TTC549 (cell line): Measurements from ENCODE around the gene TEP1.
"Not testable (repeated sequence)": the region's sequence is repeated elsewhere in the genome, so short reads cannot be mapped to it uniquely, and the experiment has no call there.

Source experiments
- FAIRE-seq: peaks from 2 replicates; lab custom pipeline; 2012; peaks lifted over from hg19 to GRCh38; lab: Jason Lieb, UNC

Gene TEP1

DNA sequence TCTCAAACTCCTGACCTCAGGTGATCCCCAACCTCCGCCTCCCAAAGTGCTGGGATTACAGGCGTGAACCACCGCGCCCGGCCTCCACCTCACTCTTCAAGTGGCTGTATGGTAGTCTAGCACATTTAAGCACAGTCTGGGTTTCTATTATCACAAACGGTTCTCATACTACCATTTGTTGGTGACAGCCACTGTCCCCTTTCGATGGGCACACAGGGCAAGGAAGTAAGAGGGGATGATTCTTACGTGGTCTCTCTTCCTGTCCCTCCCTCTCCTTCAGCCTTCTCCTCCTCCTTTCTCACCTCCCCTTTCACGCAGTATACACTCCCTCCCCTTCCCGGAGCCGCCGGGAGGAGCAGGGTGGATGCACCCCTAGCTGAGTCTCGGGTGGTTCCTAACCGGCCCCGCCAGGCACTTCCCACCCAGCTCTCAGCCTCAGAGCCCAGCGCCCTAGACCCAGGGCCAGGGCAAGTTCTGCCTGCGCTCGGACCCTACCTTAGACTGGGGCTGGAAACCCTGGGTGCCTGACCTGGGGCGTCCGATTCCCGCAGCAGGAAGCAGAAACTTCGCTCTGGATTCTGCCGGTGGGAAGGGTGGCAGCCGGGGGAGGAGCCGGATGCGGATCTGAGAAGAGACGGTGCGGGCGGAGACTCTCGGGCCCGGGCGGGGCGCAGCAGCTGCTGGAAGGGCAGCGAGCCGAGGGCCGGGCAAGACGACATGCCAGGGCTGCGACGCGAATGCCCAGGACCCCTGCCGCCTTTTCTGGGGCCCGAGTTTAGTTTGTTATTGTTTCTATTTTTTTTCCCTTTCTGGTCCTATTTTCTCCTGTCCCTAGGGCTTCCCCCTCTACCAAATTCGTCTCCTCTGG lies at the start of gene TEP1:
TEP1 (minus strand) TSS at position 626 of the 868 bp plus-strand sequence. CDS start 5,062 bp downstream, outside the sequence.
- FAIRE-seq: no peak

DNA sequence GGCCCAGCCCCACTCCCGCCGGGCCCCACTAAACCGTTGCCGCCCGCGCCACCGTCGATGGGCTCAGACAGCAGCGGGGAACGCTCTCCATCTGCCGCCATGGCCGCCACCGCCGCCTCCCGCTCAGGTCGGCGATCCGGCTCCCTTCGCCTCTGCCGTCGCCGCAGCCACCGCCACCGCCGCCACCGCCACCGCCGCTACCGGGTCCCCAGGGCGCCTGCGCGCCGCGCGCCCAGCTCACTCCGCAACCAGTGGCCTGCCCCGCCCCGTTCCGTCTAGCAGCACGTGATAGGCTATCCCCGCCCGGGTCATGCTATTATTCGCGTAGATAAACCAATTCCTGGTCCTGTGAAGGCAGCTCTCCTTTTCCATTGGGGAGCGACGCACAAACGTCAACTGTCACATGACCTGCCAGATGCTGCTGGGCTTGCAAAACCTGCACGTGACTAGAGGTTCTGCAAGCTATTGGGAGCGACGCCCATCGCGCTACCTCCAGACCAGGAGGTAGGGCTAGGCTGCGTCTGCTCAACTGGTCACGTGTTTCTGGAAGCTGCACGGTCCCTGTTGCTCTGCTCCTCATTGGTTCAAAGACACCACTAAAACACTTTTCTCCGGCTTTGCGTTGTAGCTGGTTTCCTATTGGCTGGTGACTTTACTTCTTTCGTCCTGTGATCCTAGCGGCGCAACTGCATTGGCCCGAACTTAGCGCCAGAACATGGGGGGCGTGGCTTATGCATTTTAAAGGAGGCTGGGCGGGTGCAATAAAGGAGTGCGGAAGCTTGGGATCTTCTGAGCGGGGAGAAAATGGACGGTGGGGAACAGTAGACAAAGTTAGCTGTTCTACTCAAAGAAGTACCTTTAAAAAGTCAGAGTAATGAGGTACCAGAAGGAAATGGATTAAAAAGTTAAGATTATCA lies 48.2 kb upstream of the TEP1 start, which contains the start of gene PIP4P1:
PIP4P1 (minus strand) TSS at position 210 of the 917 bp plus-strand sequence; CDS start at position 101, 109 bp downstream.
- FAIRE-seq: peak; percentile 98

GRCh38 chr14:20460458-20461224 lies 47.3 kb upstream of the TEP1 start:
- no peak for FAIRE-seq

DNA sequence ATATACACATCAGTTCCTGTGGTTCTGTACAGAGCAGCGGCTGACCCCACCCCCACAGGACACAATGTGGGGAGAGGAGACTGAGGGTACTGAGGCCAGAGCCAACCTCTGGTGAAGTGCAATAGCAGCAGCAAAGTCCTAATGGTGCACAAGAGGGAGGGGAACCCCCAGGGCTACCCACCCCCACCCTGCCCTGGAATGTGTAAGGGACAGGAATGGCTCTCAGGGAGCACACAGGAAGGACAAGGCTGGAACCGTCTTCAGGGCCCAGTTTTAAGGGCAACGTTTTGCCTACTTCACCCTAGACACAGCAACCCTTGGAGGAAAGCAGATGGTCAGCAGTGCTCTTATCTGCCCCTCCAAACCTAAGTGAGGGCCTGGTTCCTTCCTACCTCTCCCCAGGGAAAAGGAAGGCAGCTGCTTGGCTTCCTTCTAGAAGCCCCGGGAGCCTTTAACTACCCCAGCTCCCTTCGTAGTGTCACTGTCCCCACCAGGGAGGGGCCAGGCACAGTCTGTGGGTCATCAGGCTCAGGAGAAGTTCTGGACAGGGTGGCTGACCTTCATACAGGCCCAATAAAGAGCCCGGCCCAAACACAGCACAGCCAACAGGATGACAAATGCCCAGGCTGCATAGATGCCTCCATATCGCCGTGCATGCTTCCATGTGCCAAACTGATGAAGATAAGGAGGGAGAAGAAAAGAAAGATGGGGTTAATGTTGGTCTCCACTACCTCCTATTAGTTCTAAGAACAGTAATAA lies 44.9 kb upstream of the TEP1 start:
- FAIRE-seq: no peak

DNA sequence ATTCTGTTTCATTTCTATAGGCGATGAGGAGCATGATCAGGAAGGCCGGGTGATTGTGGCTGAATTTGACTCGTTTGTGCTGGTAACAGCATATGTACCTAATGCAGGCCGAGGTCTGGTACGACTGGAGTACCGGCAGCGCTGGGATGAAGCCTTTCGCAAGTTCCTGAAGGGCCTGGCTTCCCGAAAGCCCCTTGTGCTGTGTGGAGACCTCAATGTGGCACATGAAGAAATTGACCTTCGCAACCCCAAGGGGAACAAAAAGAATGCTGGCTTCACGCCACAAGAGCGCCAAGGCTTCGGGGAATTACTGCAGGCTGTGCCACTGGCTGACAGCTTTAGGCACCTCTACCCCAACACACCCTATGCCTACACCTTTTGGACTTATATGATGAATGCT lies 43.7 kb upstream of the TEP1 start:
- no peak for FAIRE-seq

GRCh38 chr14:20455355-20456300 lies 42.3 kb upstream of the TEP1 start:
- no peak for FAIRE-seq

- peak; percentile 91 for FAIRE-seq
Observed at GRCh38 chr14:20454516-20455354, 41.4 kb upstream of the TEP1 start, which contains the start of the genes APEX1 and OSGEP. TSS of gene APEX1 (plus strand) at chr14:20455226. CDS start at chr14:20455646, 420 bp downstream. TSS of gene OSGEP (minus strand) at chr14:20454812. CDS start at chr14:20454683, 129 bp downstream.

DNA sequence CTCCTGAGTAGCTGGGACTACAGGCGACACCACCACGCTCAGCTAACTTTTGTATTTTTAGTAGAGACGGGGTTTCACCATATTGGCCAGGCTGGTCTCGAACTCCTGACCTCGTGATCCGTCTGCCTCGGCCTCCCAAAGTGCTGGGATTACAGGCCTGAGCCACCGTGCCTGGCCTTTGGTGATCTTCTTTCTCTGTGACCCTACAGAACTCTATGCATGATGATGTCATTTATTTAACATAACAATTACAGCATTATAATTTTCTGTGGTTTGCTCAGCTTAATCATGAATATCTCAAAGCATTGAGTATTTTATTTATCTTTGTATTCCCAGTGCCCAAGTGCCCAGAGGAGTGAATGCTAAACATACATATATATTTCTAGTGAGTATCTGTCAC lies 39.5 kb upstream of the TEP1 start:
- not testable (repeated sequence) for FAIRE-seq

GRCh38 chr14:20446889-20447288 lies 33.6 kb upstream of the TEP1 start:
- no peak for FAIRE-seq

DNA sequence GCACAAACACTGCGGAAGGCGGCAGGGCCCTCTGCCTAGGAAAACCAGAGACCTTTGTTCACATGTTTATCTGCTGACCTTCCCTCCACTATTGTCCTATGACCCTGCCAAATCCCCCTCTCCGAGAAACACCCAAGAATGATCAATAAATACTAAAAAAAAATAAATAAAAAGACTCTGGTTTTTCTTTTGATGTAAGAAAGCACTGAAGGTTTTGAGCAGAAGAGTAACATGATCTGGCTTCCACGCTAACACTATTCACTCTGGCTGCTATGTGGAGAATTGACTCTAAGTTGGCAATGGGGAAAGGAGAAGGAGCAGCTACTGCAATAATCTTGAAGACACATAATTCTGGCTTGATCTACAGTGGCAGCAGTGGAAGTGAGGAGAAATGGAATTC lies 30.3 kb upstream of the TEP1 start:
- not testable (repeated sequence) for FAIRE-seq

GRCh38 chr14:20441461-20441860 lies 28.2 kb upstream of the TEP1 start:
- FAIRE-seq: no peak

DNA sequence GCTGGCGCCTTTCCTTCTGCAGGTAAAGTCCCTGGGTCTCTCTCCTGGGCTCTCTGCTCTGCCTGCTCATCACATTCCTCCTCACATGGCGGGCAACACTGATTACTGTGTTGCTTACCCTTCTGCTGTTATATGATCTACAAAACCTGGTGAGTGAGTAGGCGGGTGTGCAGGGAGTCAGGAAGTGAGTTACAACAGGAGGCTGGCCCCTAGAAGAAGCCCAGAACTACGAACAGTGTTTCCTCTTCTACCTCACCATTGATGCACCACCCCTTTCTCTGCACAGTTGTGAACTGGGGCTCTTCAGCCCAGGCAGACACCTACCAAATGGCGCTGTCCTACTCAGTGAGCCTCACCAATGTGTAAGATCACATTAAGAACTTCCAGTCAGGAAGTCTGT lies 27.6 kb upstream of the TEP1 start:
- no peak for FAIRE-seq

DNA sequence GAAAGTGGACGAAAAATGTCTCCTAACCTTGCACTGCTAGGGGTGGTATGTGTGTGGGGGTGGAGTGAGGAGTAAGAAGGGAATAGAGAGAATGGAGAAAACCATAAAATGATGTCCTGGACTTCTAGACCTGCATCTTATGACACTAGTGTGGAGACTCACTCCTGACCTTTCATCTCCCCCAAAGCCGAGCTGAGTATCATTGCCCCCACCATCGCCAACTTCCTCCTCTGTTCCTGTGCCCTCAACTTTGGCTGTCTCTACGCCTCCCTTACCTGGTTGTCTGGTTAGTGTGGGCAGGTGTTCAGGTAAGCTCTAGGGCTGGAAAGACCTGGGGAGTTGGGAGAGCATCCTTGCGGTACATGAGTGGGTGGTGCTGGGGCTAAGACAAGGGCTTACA lies 27.2 kb upstream of the TEP1 start:
- no peak for FAIRE-seq

DNA sequence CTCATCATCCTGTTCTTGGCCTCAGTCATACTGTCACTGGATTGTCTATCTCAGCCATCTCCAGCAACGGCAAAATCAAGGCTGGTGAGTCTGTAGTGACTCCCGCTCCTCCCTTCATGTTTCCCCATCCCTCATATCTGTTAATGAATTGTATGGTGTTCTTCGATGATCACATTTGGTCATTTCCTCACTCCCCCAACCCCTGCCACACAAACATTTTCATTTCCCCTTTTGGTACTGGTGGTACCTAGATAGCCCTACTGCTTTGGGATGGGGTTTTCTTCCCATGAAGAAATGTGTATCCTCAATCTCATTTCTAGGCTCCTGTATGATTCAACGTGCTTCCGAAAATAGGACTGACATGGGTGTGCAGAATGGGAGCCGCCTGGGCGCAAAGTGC lies 25.4 kb upstream of the TEP1 start:
- FAIRE-seq: no peak

DNA sequence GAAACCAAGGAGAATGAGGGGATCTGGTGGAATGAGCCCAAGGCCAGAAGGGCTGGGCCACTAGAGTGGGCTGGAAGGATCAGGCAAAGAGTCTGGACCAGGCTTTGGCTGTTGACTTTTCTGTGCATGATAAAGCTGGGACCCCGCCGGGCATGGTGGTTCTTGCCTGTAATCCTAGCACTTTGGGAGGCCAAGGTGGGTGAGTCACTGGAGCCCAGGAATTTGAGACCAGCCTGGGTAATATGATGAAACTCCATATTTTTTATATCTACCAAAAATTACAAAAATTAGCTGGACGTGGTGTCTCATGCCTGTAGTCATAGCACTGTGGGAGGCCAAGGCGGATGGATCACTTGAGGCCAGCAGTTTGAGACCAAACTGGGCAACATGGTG lies 23.1 kb upstream of the TEP1 start:
- no peak for FAIRE-seq

- FAIRE-seq: no peak
Observed at GRCh38 chr14:20435582-20436362, 22.5 kb upstream of the TEP1 start, which contains the start of gene KLHL33. TSS of gene KLHL33 (minus strand) at chr14:20436166. CDS start at chr14:20435811, 355 bp downstream.

GRCh38 chr14:20434701-20435581 lies 21.6 kb upstream of the TEP1 start:
- no peak for FAIRE-seq
